Amygdala (tissue), 56 donors: ENCODE results near the gene RRP36.

Source experiments
- DNase-seq, 56 donors: peaks; one replicate each; lab custom pipeline; 2025; lab: John Stamatoyannopoulos, UW

Gene RRP36

GRCh38 chr6:43060755-43061633, 39.6 kb downstream of the RRP36 start:
- no peak for DNase-seq

DNA sequence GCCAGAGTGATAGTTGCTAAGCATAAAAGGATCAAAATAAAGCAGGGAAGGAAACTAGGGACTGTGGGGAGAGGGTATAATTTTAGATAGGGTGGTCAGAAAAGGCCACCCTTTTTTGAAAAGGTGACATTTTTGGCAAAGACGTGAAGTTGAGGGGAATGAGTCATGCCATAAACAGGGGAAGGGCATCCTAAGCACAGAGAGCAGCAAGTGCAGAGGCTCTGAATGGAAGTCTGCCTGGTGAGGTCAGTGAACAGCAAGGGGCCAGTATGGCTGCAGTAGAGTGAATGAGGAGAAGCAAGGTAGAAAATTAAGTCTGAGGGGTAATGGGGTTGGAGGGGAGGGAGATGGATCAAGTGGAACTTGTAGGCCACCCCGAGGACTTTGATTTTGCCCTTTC, 40.4 kb downstream of the RRP36 start:
- no peak for DNase-seq

DNA sequence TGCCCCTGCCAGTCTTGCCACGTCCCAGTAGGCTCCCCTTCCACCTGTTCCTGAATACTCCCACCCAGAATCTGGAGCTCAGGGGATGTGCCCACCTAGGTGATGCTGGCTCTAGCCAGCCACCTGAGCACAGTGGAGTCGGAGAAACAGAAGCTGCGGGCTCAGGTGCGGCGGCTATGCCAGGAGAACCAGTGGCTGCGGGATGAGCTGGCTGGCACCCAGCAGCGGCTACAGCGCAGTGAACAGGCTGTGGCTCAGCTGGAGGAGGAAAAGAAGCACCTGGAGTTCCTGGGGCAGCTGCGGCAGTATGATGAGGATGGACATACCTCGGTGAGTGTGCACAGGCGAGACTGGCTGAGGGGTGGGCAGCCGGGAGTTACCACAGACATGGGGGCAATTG, 41.4 kb downstream of the RRP36 start:
- no peak for DNase-seq

DNA sequence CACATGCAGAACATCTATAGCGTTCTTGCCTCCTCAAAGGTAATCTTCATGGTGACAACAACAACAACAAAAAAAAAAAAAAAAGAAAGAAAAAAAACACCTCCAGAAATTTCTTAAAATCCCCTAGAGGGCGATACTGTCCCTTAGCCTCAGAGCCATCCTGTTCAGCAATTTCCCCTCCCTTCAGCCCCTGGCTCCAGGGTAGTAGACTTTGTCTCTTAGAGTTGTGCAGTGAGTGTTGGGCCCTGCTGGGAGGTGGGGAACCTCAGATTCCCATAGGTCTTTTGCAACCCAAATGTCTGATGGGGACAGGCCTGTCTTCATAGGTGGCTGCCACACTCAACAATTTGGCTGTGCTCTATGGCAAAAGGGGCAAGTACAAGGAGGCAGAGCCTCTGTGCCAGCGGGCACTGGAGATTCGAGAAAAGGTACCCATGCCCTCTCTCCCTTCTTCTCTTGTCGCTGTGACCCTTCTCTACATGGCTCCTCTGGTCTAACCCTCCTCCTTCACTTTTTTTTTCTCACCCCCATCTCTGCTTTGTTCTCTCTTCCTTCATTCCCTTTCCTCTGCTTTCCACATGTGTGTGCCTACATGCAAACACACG, 48.7 kb downstream of the RRP36 start:
- no peak for DNase-seq

DNA sequence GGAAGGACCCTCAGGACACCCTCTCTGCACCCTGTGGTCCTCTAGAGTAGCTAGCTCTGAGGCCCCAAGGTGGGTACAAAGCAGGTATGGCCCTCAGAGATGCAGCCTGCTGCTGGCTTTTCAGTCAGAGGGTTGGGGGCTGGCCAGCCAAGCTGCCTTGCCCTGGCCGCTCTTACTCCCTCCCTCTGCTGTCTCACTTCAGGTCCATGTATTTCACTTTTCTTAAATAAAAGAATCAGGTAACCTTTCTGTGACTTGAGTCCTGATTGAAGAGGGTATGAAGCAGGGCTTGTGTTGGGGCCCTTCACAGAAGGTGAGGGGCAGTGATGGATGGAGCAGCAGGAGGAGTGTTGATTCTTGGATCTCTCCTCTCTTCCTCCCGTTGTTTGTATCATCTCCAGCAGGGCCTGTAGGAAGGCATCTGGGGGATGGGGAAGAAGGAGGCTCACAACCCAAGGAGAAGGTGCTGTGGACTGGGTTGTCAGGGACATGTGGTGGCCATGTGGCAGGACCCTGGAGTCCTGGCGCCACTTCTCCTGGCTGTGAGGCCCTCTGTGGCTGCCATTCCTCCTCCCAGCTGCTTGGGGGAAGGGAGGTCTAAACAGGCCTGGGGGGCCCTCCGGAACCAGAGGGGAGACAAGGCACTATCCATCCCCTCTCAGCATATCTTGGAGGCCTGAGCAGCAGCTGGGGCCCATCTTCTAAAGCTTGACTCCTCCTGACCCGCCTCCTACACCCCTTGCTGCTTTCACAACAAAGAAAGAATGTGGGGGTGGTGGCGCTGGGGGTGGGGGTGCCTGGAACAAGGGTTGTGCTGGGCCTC, 53.6 kb downstream of the RRP36 start:
- DNase-seq = no peak

DNA sequence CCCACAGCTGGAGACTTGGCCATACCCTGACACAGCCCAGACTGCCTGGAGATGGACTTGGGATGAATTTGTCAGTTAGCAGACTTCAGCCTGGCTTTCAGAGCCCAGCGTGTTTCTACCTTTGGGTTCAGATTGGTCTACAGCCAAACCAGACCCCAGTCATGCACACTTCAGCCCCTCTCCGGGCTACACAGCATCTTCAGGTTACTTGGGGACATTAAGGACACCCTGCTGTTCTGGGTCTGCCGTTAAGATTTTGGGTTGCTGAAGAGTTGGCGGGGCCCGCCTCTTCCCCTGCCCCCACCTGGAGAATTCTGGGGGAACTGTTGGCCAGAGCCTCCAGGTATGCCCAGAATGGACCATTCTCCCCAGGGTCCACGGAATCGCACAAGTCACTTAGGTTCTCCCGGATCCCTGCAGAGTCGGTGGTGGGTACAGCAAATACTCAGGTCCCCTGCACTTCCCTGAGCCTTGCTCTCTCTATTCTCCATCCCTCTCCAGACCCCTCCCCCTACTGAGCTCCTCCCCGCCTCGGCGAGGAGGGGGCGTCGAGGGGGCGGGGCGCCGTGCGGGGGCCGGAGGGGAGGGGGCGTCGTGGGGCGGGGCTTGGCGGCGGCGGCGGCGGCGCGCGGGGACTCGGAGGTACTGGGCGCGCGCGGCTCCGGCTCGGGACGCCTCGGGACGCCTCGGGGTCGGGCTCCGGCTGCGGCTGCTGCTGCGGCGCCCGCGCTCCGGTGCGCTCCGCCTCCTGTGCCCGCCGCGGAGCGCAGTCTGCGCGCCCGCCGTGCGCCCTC, 54.4 kb downstream of the RRP36 start, which contains the start of gene PTK7:
Gene PTK7 (plus strand): TSS at position 645 of the 794 bp plus-strand sequence. CDS start 175 bp downstream, outside the sequence.
- DNase-seq = peak in 20 of 56 donors; percentile 9 to 53 (median 23)

DNA sequence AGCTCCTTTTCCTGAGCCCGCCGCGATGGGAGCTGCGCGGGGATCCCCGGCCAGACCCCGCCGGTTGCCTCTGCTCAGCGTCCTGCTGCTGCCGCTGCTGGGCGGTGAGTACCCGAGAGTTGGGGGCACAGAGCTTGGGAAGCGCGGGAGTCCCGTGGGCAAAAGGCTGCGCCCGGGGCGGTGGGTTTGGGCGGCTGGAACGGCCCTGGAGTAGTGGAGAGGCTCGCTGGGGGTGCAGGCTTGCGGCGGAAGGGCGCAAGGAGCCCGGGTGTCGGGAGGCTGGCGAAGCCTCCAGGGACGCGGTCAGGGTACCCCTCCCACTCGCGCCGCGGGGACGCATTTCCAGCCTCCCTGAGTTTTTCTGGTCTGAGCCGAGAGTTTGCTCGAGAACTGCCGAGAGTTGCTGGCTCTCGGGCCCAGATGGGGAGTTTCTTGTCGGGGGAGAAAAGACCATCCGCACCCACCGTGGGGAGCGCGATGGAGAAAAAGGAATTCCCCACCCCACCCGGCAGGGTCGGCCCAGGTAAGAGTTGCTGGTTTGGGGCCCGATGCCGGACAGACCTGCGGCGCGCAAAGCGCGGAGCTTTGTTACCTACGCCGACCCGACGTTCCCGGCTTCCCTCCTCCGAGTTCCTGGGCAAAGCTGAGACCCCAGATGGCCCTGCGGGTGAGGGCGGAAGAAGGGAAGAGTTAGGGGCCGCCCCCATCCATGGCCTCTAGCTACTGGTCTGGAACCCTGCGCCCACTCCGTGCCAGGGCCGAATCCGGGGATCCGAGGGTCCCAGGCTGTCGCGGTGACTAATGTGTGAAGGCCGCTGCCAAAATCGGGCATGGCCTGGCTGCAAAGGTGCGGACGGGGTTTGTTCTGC, 55.3 kb downstream of the RRP36 start:
- no peak for DNase-seq

- DNase-seq = no peak
These were observed 55.9 kb downstream of the RRP36 start for GRCh38 chr6:43077333-43077809.

GRCh38 chr6:43077981-43078511, 56.6 kb downstream of the RRP36 start:
- DNase-seq = no peak

GRCh38 chr6:43078691-43079090, 57.3 kb downstream of the RRP36 start:
- no peak for DNase-seq
